Progenitor cell of endocrine pancreas (in vitro differentiated cells): ENCODE measurements around the gene LHX6. TPM values are rescaled to one million over a fixed set of nuclear protein-coding genes. Genes with fewer than 3 reads are reported as not detected.
A peak's percentile ranks its signal among the peaks of the same experiment; 100 is the strongest.

ENCODE experiments used
- DNase-seq: peaks from one replicate; pipeline ENCODE4 v3.0.0; 2021; ENCODE audit warnings: low spot score; ENCODE audit not compliant: unreplicated experiment
- H3K27ac Mint-ChIP-seq: 2 replicates; pipeline ENCODE4 v1.8.0; 2021; ENCODE audit warnings: mild to moderate bottlenecking, moderate library complexity, mixed read lengths
- H3K27me3 Mint-ChIP-seq: 2 replicates; pipeline ENCODE4 v1.8.0; 2021; ENCODE audit warnings: mixed read lengths
- H3K36me3 Mint-ChIP-seq: 2 replicates; pipeline ENCODE4 v1.8.0; 2022; ENCODE audit warnings: mixed read lengths; ENCODE audit not compliant: insufficient read depth
- H3K4me1 Mint-ChIP-seq: 2 replicates; pipeline ENCODE4 v1.8.0; 2021; ENCODE audit warnings: low read depth, mixed read lengths
- H3K4me3 Mint-ChIP-seq: 2 replicates; pipeline ENCODE4 v1.8.0; 2021; ENCODE audit warnings: low read depth, mild to moderate bottlenecking, moderate library complexity, mixed read lengths
- H3K9me3 Mint-ChIP-seq: 2 replicates; pipeline ENCODE4 v1.8.0; 2021; ENCODE audit warnings: low read depth, mixed read lengths
- CTCF ChIP-seq: fragments of 200-600 bp; sonication (generic); IDR thresholded peaks from one replicate; pipeline ENCODE4 v1.5.0; 2021; ENCODE audit warnings: antibody characterized with exemption, mild to moderate bottlenecking; ENCODE audit not compliant: unreplicated experiment
- total RNA-seq: library from RNA; stranded (reverse); gene quantifications from 2 replicates; pipeline ENCODE4 v1.2.1, GENCODE V29; 2021

LHX6 gene
- total RNA-seq, 1 donor from 2014 or later, result 1.6 TPM

- Mint-ChIP-seq H3K4me3 (no peak overlapping the region), H3K27ac (no peak overlapping the region), H3K27me3 (peaks cover 93% of the 10 kb centered on the region), H3K4me1 (peaks cover 14% of the 10 kb centered on the region), H3K9me3 (no peaks in the 10 kb centered on the region), H3K36me3 (peaks cover 2% of the 10 kb centered on the region)
- no peak for DNase-seq
- TF ChIP-seq CTCF, result no peak
Measured at GRCh38 chr9:122223435-122223834, 5.3 kb downstream of the LHX6 start.

GRCh38 chr9:122222791-122223190 is 6.0 kb downstream of the LHX6 start:
- no peaks in the 10 kb centered on the region for H3K9me3 Mint-ChIP-seq
- peaks cover 96% of the 10 kb centered on the region for H3K27me3 Mint-ChIP-seq
- no peak overlapping the region for H3K4me3 Mint-ChIP-seq
- peaks cover 2% of the 10 kb centered on the region for H3K36me3 Mint-ChIP-seq
- no peak for DNase-seq
- peaks cover 14% of the 10 kb centered on the region for H3K4me1 Mint-ChIP-seq
- no peak for TF ChIP-seq CTCF
- no peak overlapping the region for H3K27ac Mint-ChIP-seq

GRCh38 chr9:122221183-122221811 is 7.5 kb downstream of the LHX6 start:
- peaks cover 10% of the 10 kb centered on the region for H3K4me1 Mint-ChIP-seq
- DNase-seq, result no peak
- peaks cover under 1% of the 10 kb centered on the region for H3K36me3 Mint-ChIP-seq
- H3K27ac Mint-ChIP-seq, result no peak overlapping the region
- H3K27me3 Mint-ChIP-seq, result peaks cover 97% of the 10 kb centered on the region
- H3K4me3 Mint-ChIP-seq, result no peak overlapping the region
- H3K9me3 Mint-ChIP-seq, result no peaks in the 10 kb centered on the region
- no peak for TF ChIP-seq CTCF

- no peak for TF ChIP-seq CTCF
- H3K4me3 Mint-ChIP-seq, result no peak overlapping the region
- H3K27ac Mint-ChIP-seq, result no peak overlapping the region
- H3K27me3 Mint-ChIP-seq, result peaks cover 98% of the 10 kb centered on the region
- no peak for DNase-seq
- H3K36me3 Mint-ChIP-seq, result no peaks in the 10 kb centered on the region
- no peaks in the 10 kb centered on the region for H3K9me3 Mint-ChIP-seq
- peaks cover 10% of the 10 kb centered on the region for H3K4me1 Mint-ChIP-seq
Measured at GRCh38 chr9:122220673-122221182, 8.0 kb downstream of the LHX6 start.

- DNase-seq, result no peak
- H3K4me1 Mint-ChIP-seq, result peaks cover 10% of the 10 kb centered on the region
- TF ChIP-seq CTCF, result no peak
- peak overlapping the region; percentile 33 for H3K4me3 Mint-ChIP-seq
- H3K36me3 Mint-ChIP-seq, result no peaks in the 10 kb centered on the region
- peaks cover 98% of the 10 kb centered on the region for H3K27me3 Mint-ChIP-seq
- peak overlapping the region; percentile 15 for H3K27ac Mint-ChIP-seq
- H3K9me3 Mint-ChIP-seq, result no peaks in the 10 kb centered on the region
Measured at GRCh38 chr9:122219856-122220672, 8.7 kb downstream of the LHX6 start.
